CD4-positive, alpha-beta T cell (primary cell): ENCODE data around the gene KRTCAP3. TPM values are rescaled to one million over a fixed set of nuclear protein-coding genes. Genes with fewer than 3 reads are reported as not detected.

Experiments
- ATAC-seq: fragments of 200-7000 bp; cut with Tn5 transposase; one replicate; pipeline ENCODE4 v1.10.0; 2022; ENCODE audit warnings: mild to moderate bottlenecking; ENCODE audit not compliant: poor library complexity
- CTCF ChIA-PET: fragments of 350-600 bp; sonication (Branson Sonifier 250); formaldehyde crosslinking; loops from one replicate; lab custom pipeline; 2021; ENCODE audit warnings: antibody characterized with exemption, inconsistent platforms; lab: Charles Lee
- POLR2A ChIA-PET: fragments of 350-600 bp; sonication (Branson Sonifier 250); formaldehyde crosslinking; loops from one replicate; lab custom pipeline; 2021; ENCODE audit warnings: antibody characterized with exemption, inconsistent platforms; lab: Charles Lee
- DNase-seq, 14 experiments: peaks; one replicate each; pipeline ENCODE4 v3.0.0-alpha.2; 2013 to 2020; ENCODE audit warnings: mixed read lengths in 2 of 14
- H3K27ac ChIP-seq, 2 donors: one replicate each; pipeline versions ENCODE4 v1.5.1 to v1.7.0; 2013; ENCODE audit warnings: low read length in 2 of 2, low read depth in 1 of 2, mild to moderate bottlenecking in 1 of 2
- H3K27me3 ChIP-seq, 2 experiments: 1 replicate in 1 of 2; 2 replicates in 1 of 2; pipeline versions ENCODE4 v1.6.1 to v1.7.0; 2013; ENCODE audit warnings: low read length in 2 of 2, control low read depth in 1 of 2, mild to moderate bottlenecking in 1 of 2, moderate library complexity in 1 of 2; ENCODE audit not compliant: insufficient read depth in 2 of 2, control insufficient read depth in 1 of 2
- H3K36me3 ChIP-seq: one replicate; pipeline ENCODE4 v1.6.1; 2013; ENCODE audit warnings: low read length, control low read depth; ENCODE audit not compliant: insufficient read depth
- H3K4me1 ChIP-seq: one replicate; pipeline ENCODE4 v1.6.1; 2013; ENCODE audit warnings: low read length, control low read depth; ENCODE audit not compliant: insufficient read depth
- H3K4me3 ChIP-seq: one replicate; pipeline ENCODE4 v1.5.1; 2013; ENCODE audit warnings: mild to moderate bottlenecking, low read length, moderate library complexity
- H3K9me3 ChIP-seq, 2 experiments: 1 replicate in 1 of 2; 2 replicates in 1 of 2; pipeline versions ENCODE4 v1.6.1 to v1.7.0; 2013; ENCODE audit warnings: low read length in 2 of 2, mild to moderate bottlenecking in 2 of 2, control low read depth in 1 of 2, moderate library complexity in 1 of 2; ENCODE audit not compliant: control insufficient read depth in 1 of 2, insufficient read depth in 1 of 2
- H3K27ac Mint-ChIP-seq: one replicate; pipeline ENCODE4 v1.8.0; 2020; ENCODE audit warnings: mixed read lengths
- H3K27me3 Mint-ChIP-seq: one replicate; pipeline ENCODE4 v1.8.0; 2021; ENCODE audit warnings: mixed read lengths
- H3K36me3 Mint-ChIP-seq: one replicate; pipeline ENCODE4 v1.8.0; 2021; ENCODE audit warnings: low read depth, mixed read lengths
- H3K4me1 Mint-ChIP-seq: one replicate; pipeline ENCODE4 v1.8.0; 2021; ENCODE audit warnings: low read depth, mixed read lengths
- H3K4me3 Mint-ChIP-seq: one replicate; pipeline ENCODE4 v1.8.0; 2020; ENCODE audit warnings: mild to moderate bottlenecking, mixed read lengths
- H3K9me3 Mint-ChIP-seq: one replicate; pipeline ENCODE4 v1.8.0; 2020; ENCODE audit warnings: mixed read lengths
- CTCF ChIP-seq: fragments of 200-600 bp; IDR thresholded peaks from one replicate; pipeline ENCODE4 v1.8.0; 2022; ENCODE audit warnings: antibody characterized with exemption, mild to moderate bottlenecking
- intact Hi-C, 2 experiments: fragments of 100-400 bp; cut with DNase I in 1 of 2; cut with micrococcal nuclease in 1 of 2; formaldehyde crosslinking; loops; one replicate each; pipeline versions ENCODE4 v1.15.1 to v1.9.0; 2023 to 2025; cut with DNase I, micrococcal nuclease
- total RNA-seq, 174 experiments: library from RNA in 2 of 174; stranded (reverse) in 2 of 174; gene quantifications; one replicate each; pipeline ENCODE4 v1.2.3 and lab custom pipeline; 2021 to 2026

The KRTCAP3 gene
- total RNA-seq, 2 experiments from 2014 or later = 11.5 to 12.8 TPM

- Mint-ChIP-seq H3K36me3 (peaks cover 25% of the 10 kb centered on the region), H3K27me3 (no peaks in the 10 kb centered on the region), H3K4me3 (no peak overlapping the region), H3K9me3 (no peaks in the 10 kb centered on the region), H3K27ac (peak overlapping the region; percentile 42), H3K4me1 (peaks cover 49% of the 10 kb centered on the region)
- Histone ChIP-seq H3K27ac (no peak overlapping the region), H3K9me3 (no peaks in the 10 kb centered on the region), H3K36me3 (peaks cover 15% of the 10 kb centered on the region), H3K27me3 (no peaks in the 10 kb centered on the region), H3K4me3 (no peak overlapping the region), H3K4me1 (peaks cover 15% of the 10 kb centered on the region)
- ATAC-seq (no peak), DNase-seq (no peak)
- TF ChIP-seq CTCF = no peak
- intact Hi-C loops = loop anchor here in 1 of 2 experiments (10.0 kb wide), 2 partner anchors 184 to 224 kb away; partner anchors contain the start of genes CCDC121, GPN1 and ZNF512
- ChIA-PET CTCF (no interaction called here), POLR2A (interaction anchor here (1.1 kb wide), 1 partner anchor 28 kb away, joined by 3 read pairs; the partner anchor contains the start of gene NRBP1)
Observed at GRCh38 chr2:27400348-27401135, 41.6 kb upstream of the KRTCAP3 start.

- intact Hi-C loops = loop anchor here (1.0 to 10.0 kb wide), 4 partner anchors 27 to 217 kb away; partner anchors contain the start of genes CCDC121 (in 1 of the 2), GPN1 (in 1 of the 2), GTF3C2 (in 1 of the 2) and ZNF512 (in 1 of the 2)
- Mint-ChIP-seq H3K27ac (peak overlapping the region; percentile 82), H3K4me3 (peak overlapping the region; percentile 90), H3K4me1 (peaks cover 45% of the 10 kb centered on the region), H3K9me3 (no peaks in the 10 kb centered on the region), H3K27me3 (no peaks in the 10 kb centered on the region), H3K36me3 (peaks cover 15% of the 10 kb centered on the region)
- H3K27me3 ChIP-seq = no peaks in the 10 kb centered on the region
- no peak for ATAC-seq
- H3K9me3 ChIP-seq = no peaks in the 10 kb centered on the region
- peaks cover 40% of the 10 kb centered on the region for H3K4me1 ChIP-seq
- no peak overlapping the region for H3K27ac ChIP-seq
- peak in 1 of 14 experiments; percentile 18 for DNase-seq
- no peak for TF ChIP-seq CTCF
- H3K4me3 ChIP-seq = peak overlapping the region; percentile 82
- H3K36me3 ChIP-seq = peaks cover 18% of the 10 kb centered on the region
- POLR2A ChIA-PET = interaction anchor here (0.7 to 2.7 kb wide), 3 partner anchors 28 to 223 kb away, joined by 3 to 16 read pairs (median 3); partner anchors contain the start of gene ZNF513
- CTCF ChIA-PET = interaction anchor here (1.4 to 2.3 kb wide), 2 partner anchors 16 to 22 kb away, joined by 3 to 12 read pairs; no protein-coding TSS in a partner anchor
Observed at GRCh38 chr2:27407798-27408491, 34.2 kb upstream of the KRTCAP3 start.
